C4-2B (cell line): ENCODE results near the gene SLC2A14.
A peak's percentile ranks its signal among the peaks of the same experiment; 100 is the strongest.
"Not testable (repeated sequence)": the region's sequence is repeated elsewhere in the genome, so short reads cannot be mapped to it uniquely, and the experiment has no call there.

ENCODE experiments used
- H3K27ac ChIP-seq: fragments of 450-650 bp; 2 replicates; pipeline ENCODE4 v1.5.1; 2017
- ZFX ChIP-seq: fragments of 450-650 bp; IDR thresholded peaks from 2 replicates; pipeline ENCODE4 v1.6.1; 2017
- TF ChIP-seq, protein P1 (sequence below): fragments of 450-650 bp; conservative IDR thresholded peaks from 2 replicates; pipeline ENCODE4 v1.5.1; 2017; ENCODE audit warnings: mild to moderate bottlenecking

Gene SLC2A14

GRCh38 chr12:7806863-7807487 lies 65.7 kb downstream of the SLC2A14 start:
- TF ChIP-seq, protein P1, sequence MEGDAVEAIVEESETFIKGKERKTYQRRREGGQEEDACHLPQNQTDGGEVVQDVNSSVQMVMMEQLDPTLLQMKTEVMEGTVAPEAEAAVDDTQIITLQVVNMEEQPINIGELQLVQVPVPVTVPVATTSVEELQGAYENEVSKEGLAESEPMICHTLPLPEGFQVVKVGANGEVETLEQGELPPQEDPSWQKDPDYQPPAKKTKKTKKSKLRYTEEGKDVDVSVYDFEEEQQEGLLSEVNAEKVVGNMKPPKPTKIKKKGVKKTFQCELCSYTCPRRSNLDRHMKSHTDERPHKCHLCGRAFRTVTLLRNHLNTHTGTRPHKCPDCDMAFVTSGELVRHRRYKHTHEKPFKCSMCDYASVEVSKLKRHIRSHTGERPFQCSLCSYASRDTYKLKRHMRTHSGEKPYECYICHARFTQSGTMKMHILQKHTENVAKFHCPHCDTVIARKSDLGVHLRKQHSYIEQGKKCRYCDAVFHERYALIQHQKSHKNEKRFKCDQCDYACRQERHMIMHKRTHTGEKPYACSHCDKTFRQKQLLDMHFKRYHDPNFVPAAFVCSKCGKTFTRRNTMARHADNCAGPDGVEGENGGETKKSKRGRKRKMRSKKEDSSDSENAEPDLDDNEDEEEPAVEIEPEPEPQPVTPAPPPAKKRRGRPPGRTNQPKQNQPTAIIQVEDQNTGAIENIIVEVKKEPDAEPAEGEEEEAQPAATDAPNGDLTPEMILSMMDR = peak; percentile 97
- TF ChIP-seq ZFX = no peak

DNA sequence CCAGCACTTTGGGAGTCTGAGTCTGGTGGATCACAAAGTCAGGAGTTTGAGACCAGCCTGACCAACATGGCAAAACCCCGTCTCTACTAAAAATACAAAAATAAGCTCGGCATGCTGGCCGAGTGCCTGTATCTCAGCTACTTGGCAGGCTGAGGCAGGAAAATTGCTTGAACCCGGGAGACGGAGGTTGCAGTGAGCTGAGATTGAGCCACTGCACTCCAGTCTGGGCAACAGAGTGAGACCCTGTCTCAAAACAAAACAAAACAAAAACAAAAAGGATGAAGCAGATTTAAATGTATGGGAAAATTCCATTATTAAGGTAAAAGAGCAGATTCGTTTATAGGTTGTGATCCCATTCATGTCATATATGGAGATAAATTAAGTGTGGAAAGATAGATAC lies 66.4 kb downstream of the SLC2A14 start:
- not testable (repeated sequence) for H3K27ac ChIP-seq

More at GRCh38 chr12:7806863-7807487, 65.7 kb downstream of the SLC2A14 start:
- H3K27ac ChIP-seq = no peak overlapping the region

DNA sequence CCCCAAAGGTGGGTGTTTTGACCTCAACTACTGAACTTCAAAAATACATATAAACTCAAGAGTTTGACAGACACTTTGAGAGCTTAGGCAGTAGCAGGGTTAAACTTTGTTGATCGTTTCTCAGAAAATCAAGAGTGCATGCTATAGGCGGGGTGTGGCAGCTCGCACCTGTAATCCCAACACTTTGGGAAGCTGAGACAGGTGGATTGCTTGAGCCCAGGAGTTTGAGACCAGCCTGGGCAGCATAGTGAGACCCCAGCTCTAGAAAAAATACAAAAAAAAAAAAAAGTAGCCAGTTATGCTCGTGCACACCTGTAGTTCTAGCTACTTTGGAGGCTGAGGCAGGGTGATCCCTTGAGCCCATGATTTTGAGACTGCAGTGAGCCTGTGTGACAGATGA lies 71.3 kb downstream of the SLC2A14 start:
- H3K27ac ChIP-seq = no peak overlapping the region
- TF ChIP-seq ZFX = no peak
- TF ChIP-seq, protein P1 = no peak

GRCh38 chr12:7798750-7799308 lies 73.9 kb downstream of the SLC2A14 start:
- not testable (repeated sequence) for H3K27ac ChIP-seq

DNA sequence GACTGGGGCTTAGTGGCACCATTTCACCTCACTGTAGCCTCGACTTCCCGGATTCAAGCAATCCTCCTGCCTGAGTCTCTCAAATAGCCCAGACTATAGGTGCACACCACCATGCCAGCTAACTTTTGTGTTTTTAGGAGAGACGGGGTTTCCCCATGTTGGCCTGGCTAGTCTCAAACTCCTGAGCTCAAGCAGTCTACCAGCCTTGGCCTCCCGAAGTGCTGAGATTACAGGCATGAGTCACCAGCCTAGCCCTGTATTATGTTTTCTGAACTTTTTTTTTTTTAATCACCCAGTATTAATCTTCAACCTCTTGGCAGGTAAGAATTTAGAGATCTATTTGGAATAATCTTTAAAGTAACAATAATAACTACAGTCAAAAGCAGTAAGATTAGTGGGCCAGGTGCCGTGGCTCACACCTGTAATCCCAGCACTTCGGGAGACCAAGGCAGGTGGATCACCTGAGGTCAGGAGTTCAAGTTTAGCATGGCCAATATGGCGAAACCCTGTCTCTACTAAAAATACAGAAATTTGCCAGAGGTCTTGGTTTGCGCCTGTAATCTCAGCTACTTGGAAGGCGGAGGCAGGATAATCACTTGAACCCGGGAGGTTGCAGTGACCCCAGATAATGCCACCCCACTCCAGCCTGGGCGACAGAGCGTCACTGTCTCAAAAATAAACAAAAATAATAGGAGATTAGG lies 74.9 kb downstream of the SLC2A14 start:
- H3K27ac ChIP-seq = no peak overlapping the region
- TF ChIP-seq ZFX = no peak
- TF ChIP-seq, protein P1 = no peak

DNA sequence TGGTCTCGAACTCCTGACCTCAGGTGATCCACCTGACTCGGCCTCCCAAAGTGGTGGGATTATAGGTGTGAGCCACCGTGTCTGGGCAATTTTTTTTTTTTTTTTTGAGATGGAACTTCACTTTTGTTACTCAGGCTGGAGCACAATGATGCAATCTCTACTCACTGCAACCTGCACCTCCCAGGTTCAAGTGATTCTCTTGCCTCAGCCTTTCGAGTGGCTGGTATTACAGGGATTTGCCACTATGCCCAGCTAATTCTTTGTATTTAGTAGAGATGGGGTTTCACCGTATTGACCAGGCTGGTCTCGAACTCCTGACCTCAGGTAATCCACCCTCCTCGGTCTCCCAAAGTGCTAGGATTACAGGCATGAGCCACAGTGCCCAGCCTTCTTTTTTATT lies 75.4 kb downstream of the SLC2A14 start:
- H3K27ac ChIP-seq = not testable (repeated sequence)

- no peak for TF ChIP-seq ZFX
- TF ChIP-seq, protein P1 = no peak
- no peak overlapping the region for H3K27ac ChIP-seq
These were observed 79.5 kb downstream of the SLC2A14 start for GRCh38 chr12:7793211-7793610.

GRCh38 chr12:7788884-7789528 lies 83.7 kb downstream of the SLC2A14 start, which contains the start of gene NANOG:
Gene NANOG (plus strand): TSS chr12:7789402. CDS start chr12:7789615, 213 bp downstream.
- H3K27ac ChIP-seq = not testable (repeated sequence)

GRCh38 chr12:7788294-7788660 lies 84.4 kb downstream of the SLC2A14 start:
- H3K27ac ChIP-seq = no peak overlapping the region
- TF ChIP-seq, protein P1 = no peak
- TF ChIP-seq ZFX = no peak
